ENCODE data around the gene SPATA25.
"Not testable (repeated sequence)": the region's sequence is repeated elsewhere in the genome, so short reads cannot be mapped to it uniquely, and the experiment has no call there.

The SPATA25 gene

GRCh38 chr20:45913116-45913515 lies 25.7 kb upstream of the SPATA25 start:
- no peak for DNase-seq

- DNase-seq, result no peak
Measured at GRCh38 chr20:45912344-45912682, 24.9 kb upstream of the SPATA25 start.

GRCh38 chr20:45911486-45912343 lies 24.3 kb upstream of the SPATA25 start, which contains the start of gene PLTP:
TSS of gene PLTP (minus strand) at chr20:45912155. CDS start at chr20:45911452, 703 bp downstream.
- no peak for DNase-seq

- DNase-seq, result peak; percentile 96
Measured at GRCh38 chr20:45910670-45911485, 23.5 kb upstream of the SPATA25 start.

- DNase-seq, result no peak
Measured at GRCh38 chr20:45909817-45910669, 22.6 kb upstream of the SPATA25 start.

- no peak for DNase-seq
Measured at GRCh38 chr20:45909336-45909808, 21.9 kb upstream of the SPATA25 start.

GRCh38 chr20:45908084-45908483 lies 20.7 kb upstream of the SPATA25 start:
- no peak for DNase-seq

GRCh38 chr20:45907219-45907948 lies 20.0 kb upstream of the SPATA25 start:
- no peak for DNase-seq

GRCh38 chr20:45905505-45906079 lies 18.2 kb upstream of the SPATA25 start:
- DNase-seq, result no peak

- DNase-seq, result no peak
Measured at GRCh38 chr20:45904583-45905504, 17.4 kb upstream of the SPATA25 start.

GRCh38 chr20:45902199-45902701 lies 14.8 kb upstream of the SPATA25 start:
- no peak for DNase-seq

- DNase-seq, result not testable (repeated sequence)
Measured at GRCh38 chr20:45901332-45901731, 13.9 kb upstream of the SPATA25 start.

- DNase-seq, result no peak
Measured at GRCh38 chr20:45899046-45899835, 11.8 kb upstream of the SPATA25 start.

GRCh38 chr20:45898285-45898684 lies 10.9 kb upstream of the SPATA25 start:
- no peak for DNase-seq

- no peak for DNase-seq
Measured at GRCh38 chr20:45897692-45898091, 10.3 kb upstream of the SPATA25 start.

- no peak for DNase-seq
Measured at GRCh38 chr20:45897289-45897688, 9.9 kb upstream of the SPATA25 start.

- no peak for DNase-seq
Measured at GRCh38 chr20:45896641-45897161, 9.3 kb upstream of the SPATA25 start.

- no peak for DNase-seq
Measured at GRCh38 chr20:45894797-45895196, 7.4 kb upstream of the SPATA25 start.

GRCh38 chr20:45893831-45894230 lies 6.4 kb upstream of the SPATA25 start:
- no peak for DNase-seq

All from AML-193 (cell line).